ENCODE results near the gene VSX1. TPM values are rescaled to one million over a fixed set of nuclear protein-coding genes. Genes with fewer than 3 reads are reported as not detected.

Gene VSX1
- total RNA-seq, 1 donor, result not detected

- no peak overlapping the region for H3K4me3 ChIP-seq (ENCODE audit: low read depth, low read length)
- no peak for DNase-seq (ENCODE audit: low read depth)
- TF ChIP-seq, protein P1, sequence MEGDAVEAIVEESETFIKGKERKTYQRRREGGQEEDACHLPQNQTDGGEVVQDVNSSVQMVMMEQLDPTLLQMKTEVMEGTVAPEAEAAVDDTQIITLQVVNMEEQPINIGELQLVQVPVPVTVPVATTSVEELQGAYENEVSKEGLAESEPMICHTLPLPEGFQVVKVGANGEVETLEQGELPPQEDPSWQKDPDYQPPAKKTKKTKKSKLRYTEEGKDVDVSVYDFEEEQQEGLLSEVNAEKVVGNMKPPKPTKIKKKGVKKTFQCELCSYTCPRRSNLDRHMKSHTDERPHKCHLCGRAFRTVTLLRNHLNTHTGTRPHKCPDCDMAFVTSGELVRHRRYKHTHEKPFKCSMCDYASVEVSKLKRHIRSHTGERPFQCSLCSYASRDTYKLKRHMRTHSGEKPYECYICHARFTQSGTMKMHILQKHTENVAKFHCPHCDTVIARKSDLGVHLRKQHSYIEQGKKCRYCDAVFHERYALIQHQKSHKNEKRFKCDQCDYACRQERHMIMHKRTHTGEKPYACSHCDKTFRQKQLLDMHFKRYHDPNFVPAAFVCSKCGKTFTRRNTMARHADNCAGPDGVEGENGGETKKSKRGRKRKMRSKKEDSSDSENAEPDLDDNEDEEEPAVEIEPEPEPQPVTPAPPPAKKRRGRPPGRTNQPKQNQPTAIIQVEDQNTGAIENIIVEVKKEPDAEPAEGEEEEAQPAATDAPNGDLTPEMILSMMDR (IDR thresholded peaks at IDR 0.05; ENCODE audit: insufficient read depth, low read length), result no peak
Measured at GRCh38 chr20:25125636-25126035, 43.7 kb upstream of the VSX1 start.

DNA sequence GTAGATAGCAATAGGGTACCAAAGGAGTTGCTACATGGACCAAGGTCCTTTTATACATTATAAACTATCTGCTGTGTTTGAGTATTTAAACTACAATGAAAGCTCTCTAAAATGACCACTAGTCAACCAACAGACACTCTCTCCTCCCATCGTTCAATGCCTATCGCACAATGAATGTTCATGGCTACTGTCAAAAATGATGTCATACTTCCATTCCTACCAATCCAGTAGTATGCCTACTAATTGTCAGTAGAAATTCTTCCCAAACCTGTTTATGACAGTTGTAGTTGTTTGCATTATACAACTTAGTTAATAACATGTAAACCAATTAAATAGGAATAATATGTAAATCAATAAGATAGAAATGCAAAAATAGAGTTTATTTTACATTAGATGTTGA lies 39.0 kb upstream of the VSX1 start:
- no peak for DNase-seq (ENCODE audit: low read depth)
- no peak overlapping the region for H3K4me3 ChIP-seq (ENCODE audit: low read depth, low read length)
- TF ChIP-seq, protein P1 (IDR thresholded peaks at IDR 0.05; ENCODE audit: insufficient read depth, low read length), result no peak

DNA sequence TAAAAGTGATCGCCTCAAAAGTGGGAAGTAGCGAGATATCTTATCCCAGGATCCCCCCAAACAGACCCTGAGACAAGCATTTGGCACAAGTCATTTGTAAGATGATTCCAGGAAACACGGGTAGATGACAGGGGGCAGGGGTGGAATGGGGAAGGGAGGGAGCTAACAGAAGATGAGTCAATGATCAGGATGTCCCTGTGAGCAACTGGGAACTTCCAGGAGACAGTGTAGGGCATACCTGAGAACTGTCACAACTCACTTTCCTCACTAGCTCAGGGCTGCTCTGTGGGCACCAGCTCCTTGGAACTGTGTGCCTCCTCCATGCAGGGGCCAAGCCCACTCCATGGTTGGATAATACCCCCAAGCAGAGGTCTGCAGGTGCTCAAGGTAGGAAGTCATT lies 38.5 kb upstream of the VSX1 start:
- TF ChIP-seq, protein P1 (IDR thresholded peaks at IDR 0.05; ENCODE audit: insufficient read depth, low read length), result no peak
- no peak for DNase-seq (ENCODE audit: low read depth)
- no peak overlapping the region for H3K4me3 ChIP-seq (ENCODE audit: low read depth, low read length)

DNA sequence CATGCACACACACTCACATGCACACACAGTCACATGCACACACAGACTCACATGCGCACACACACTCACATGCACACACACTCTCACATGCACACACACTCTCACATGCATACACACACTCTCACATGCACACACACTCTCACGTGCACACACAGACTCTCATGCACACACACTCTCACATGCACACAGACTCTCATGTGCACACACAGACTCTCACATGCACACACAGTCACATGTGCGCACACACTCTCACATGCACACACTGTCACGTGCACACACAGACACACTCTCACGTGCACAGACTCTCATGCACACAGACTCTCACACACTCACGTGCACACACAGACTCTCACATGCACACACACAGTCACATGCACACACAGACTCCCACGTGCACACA lies 36.6 kb upstream of the VSX1 start:
- TF ChIP-seq, protein P1 (IDR thresholded peaks at IDR 0.05; ENCODE audit: insufficient read depth, low read length), result no peak
- no peak overlapping the region for H3K4me3 ChIP-seq (ENCODE audit: low read depth, low read length)
- DNase-seq (ENCODE audit: low read depth), result no peak

GRCh38 chr20:25117990-25118389 lies 36.0 kb upstream of the VSX1 start:
- TF ChIP-seq, protein P1 (IDR thresholded peaks at IDR 0.05; ENCODE audit: insufficient read depth, low read length), result no peak
- no peak for DNase-seq (ENCODE audit: low read depth)
- no peak overlapping the region for H3K4me3 ChIP-seq (ENCODE audit: low read depth, low read length)

DNA sequence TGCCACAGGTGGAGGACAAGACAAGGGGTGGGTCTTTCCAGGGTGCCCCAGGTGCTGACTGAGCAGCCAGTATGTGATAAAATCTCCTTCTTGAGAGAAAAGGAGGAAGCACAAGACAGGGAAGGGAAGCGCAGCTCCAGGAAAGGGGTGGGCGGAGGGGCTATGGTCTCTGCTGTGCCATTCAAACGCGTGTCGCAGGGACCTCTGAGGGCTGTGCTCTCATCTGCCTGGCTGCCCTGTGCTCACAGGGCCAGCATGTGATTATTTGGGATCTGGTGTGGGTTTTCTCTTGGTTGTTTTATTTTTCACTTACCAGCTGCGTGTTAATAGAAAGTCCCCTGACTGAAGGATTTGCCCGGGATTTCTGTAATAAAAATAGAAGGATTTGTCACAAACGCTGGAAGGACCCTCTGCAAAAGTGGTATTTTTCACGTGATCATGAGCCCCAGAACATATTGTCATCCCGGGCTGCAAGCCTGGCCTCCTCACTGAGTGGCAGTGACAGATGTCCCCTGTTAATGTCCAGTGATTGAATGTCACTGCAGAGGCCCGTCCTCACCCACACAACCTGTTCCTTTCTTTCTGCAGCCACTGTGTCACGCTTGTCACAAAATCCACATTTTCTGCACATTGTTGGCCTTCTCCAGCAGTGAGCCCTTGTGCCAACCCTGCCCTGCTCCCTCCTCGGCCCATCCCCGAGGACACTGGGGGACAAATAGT lies 35.0 kb upstream of the VSX1 start:
- TF ChIP-seq, protein P1 (IDR thresholded peaks at IDR 0.05; ENCODE audit: insufficient read depth, low read length), result no peak
- no peak overlapping the region for H3K4me3 ChIP-seq (ENCODE audit: low read depth, low read length)
- DNase-seq (ENCODE audit: low read depth), result no peak

GRCh38 chr20:25103526-25103925 lies 21.6 kb upstream of the VSX1 start:
- DNase-seq (ENCODE audit: low read depth), result no peak
- TF ChIP-seq, protein P1 (IDR thresholded peaks at IDR 0.05; ENCODE audit: insufficient read depth, low read length), result no peak
- no peak overlapping the region for H3K4me3 ChIP-seq (ENCODE audit: low read depth, low read length)

All from fibroblast of the aortic adventitia (primary cell).